K562 (cell line): ENCODE results near the gene PPP1CC. TPM values are rescaled to one million over a fixed set of nuclear protein-coding genes. Genes with fewer than 3 reads are reported as not detected.

Source experiments
- C11orf30 ChIP-seq: fragments of 450-650 bp; IDR thresholded peaks from 2 replicates; pipeline ENCODE4 v1.6.1; 2016; ENCODE audit warnings: low read depth, mild to moderate bottlenecking
- CHAMP1 ChIP-seq: fragments of 450-650 bp; IDR thresholded peaks from 2 replicates; pipeline ENCODE4 v1.6.1; 2016; ENCODE audit warnings: mild to moderate bottlenecking
- CTBP1 ChIP-seq: fragments of 450-650 bp; IDR thresholded peaks from 2 replicates; pipeline ENCODE4 v1.6.1; 2016; ENCODE audit warnings: borderline replicate concordance
- FOXK1 ChIP-seq: sonication (generic); formaldehyde crosslinking; IDR thresholded peaks from 2 replicates; pipeline ENCODE4 v1.8.0; 2022; ENCODE audit warnings: missing genetic modification reagents, mild to moderate bottlenecking, borderline replicate concordance
- HDAC1 ChIP-seq, 2 experiments: fragments of 450-650 bp; IDR thresholded peaks; 2 replicates each; pipeline ENCODE4 v1.6.1; 2016 to 2017; ENCODE audit warnings: inconsistent platforms in 1 of 2, mild to moderate bottlenecking in 1 of 2, moderate library complexity in 1 of 2
- JUND ChIP-seq, 2 experiments: IDR thresholded peaks; 2 replicates in 1 of 2; 3 replicates in 1 of 2; pipeline ENCODE4 v1.6.1; 2011; ENCODE audit warnings: borderline replicate concordance in 2 of 2, low read depth in 2 of 2, low read length in 2 of 2, improper control_type of control experiment in 1 of 2, missing biosample characterization in 1 of 2, missing genetic modification characterization in 1 of 2, missing genetic modification reagents in 1 of 2
- KAT7 ChIP-seq: sonication (generic); formaldehyde crosslinking; IDR thresholded peaks from 2 replicates; pipeline ENCODE4 v1.8.0; 2022; ENCODE audit warnings: missing genetic modification reagents, mild to moderate bottlenecking, borderline replicate concordance
- PHF8 ChIP-seq: fragments of 200-600 bp; sonication (generic); IDR thresholded peaks from 2 replicates; pipeline ENCODE4 v1.6.1; 2012; ENCODE audit warnings: mixed run types, mild to moderate bottlenecking, inconsistent platforms, low read length, moderate library complexity, borderline replicate concordance
- RUNX1 ChIP-seq: sonication (generic); IDR thresholded peaks from 2 replicates; pipeline ENCODE4 v1.6.1; 2016; ENCODE audit warnings: antibody characterized with exemption, low read depth
- SMARCB1 ChIP-seq: IDR thresholded peaks from 2 replicates; pipeline ENCODE4 v1.6.1; 2011; ENCODE audit warnings: improper control_type of control experiment, low read depth; ENCODE audit not compliant: insufficient read length
- TCF3 ChIP-seq: sonication (generic); formaldehyde crosslinking; IDR thresholded peaks from 2 replicates; pipeline ENCODE4 v1.4.0; 2020; ENCODE audit warnings: mild to moderate bottlenecking, missing genetic modification reagents
- TCF7 ChIP-seq: sonication (generic); IDR thresholded peaks from 2 replicates; pipeline ENCODE4 v1.6.1; 2016; ENCODE audit warnings: antibody characterized with exemption, borderline replicate concordance
- TFAP4 ChIP-seq: sonication (generic); formaldehyde crosslinking; IDR thresholded peaks from 2 replicates; pipeline ENCODE4 v1.8.0; 2022; ENCODE audit warnings: missing genetic modification reagents, mild to moderate bottlenecking, moderate library complexity, borderline replicate concordance
- TGIF2 ChIP-seq: sonication (generic); formaldehyde crosslinking; IDR thresholded peaks from 2 replicates; pipeline ENCODE4 v1.8.1; 2022; ENCODE audit warnings: mild to moderate bottlenecking, missing genetic modification reagents, moderate library complexity
- U2AF2 ChIP-seq: fragments of 200-400 bp; formaldehyde crosslinking; optimal IDR thresholded peaks from 2 replicates; pipeline ENCODE3; 2017; ENCODE audit warnings: low read depth, mild to moderate bottlenecking, low read length
- UBTF ChIP-seq, 2 experiments: IDR thresholded peaks; 2 replicates each; pipeline ENCODE4 v1.6.1; 2012; ENCODE audit warnings: improper control_type of control experiment in 2 of 2, low read depth in 2 of 2, low read length in 2 of 2, borderline replicate concordance in 1 of 2
- ZNF23 ChIP-seq: fragments of 250-450 bp; sonication (Bioruptor Pico); IDR thresholded peaks from 2 replicates; pipeline ENCODE4 v1.4.0; 2020; ENCODE audit warnings: mild to moderate bottlenecking
- ZNF395 ChIP-seq: fragments of 200-800 bp; sonication (Bioruptor generic); IDR thresholded peaks from 2 replicates; pipeline ENCODE4 v1.6.1; 2017; ENCODE audit warnings: missing genetic modification characterization, missing compliant biosample characterization
- ZNF707 ChIP-seq: fragments of 250-450 bp; sonication (Bioruptor Pico); conservative IDR thresholded peaks from 2 replicates; pipeline ENCODE4 v1.8.0; 2022; ENCODE audit warnings: inconsistent platforms, mild to moderate bottlenecking, moderate library complexity
- polyA plus RNA-seq, 8 experiments: library from polyadenylated mRNA; depleted of rRNA in 4 of 8; stranded (reverse) in 5 of 8; unstranded in 3 of 8; fragments of >200 nt; fragmentation: Nextera tagmentation in 2 of 8; fragmentation: Illumina TruSeq in 1 of 8; extraction: Ambion mirVana in 2 of 8; extraction: Trizol in 1 of 8; gene quantifications; 2 replicates each; pipeline versions ENCODE4 v1.2.1 to v1.2.3, GENCODE V29; 2011 to 2014; ENCODE audit warnings: inconsistent platforms in 1 of 8, missing spikeins in 1 of 8
- total RNA-seq, 7 experiments: library from RNA; depleted of rRNA in 6 of 7; stranded (reverse); fragments of >200 nt in 6 of 7; fragmentation: Illumina TruSeq in 2 of 7; extraction: Trizol in 2 of 7; gene quantifications; 2 replicates each; pipeline versions ENCODE4 v1.2.1 to v1.2.3, GENCODE V29; 2011 to 2021; ENCODE audit warnings: low replicate concordance in 1 of 7

The PPP1CC gene
- total and polyA plus RNA-seq, 9 of the 15 experiments (the other 6 are each of a cell fraction or from before 2014, with no cell fraction given), result 67.4 to 286 (median 195) TPM

GRCh38 chr12:110742718-110743570, at the start of gene PPP1CC (continued):
- TF ChIP-seq UBTF (IDR thresholded peaks at IDR 0.05; ENCODE audit: borderline replicate concordance in 1 of 2, low read depth in 2 of 2, low read length in 2 of 2), result peak; percentile 11 to 14; a peak in 1 of 4 replicates
- TF ChIP-seq SMARCB1, result no peak
- TF ChIP-seq TGIF2 (CRISPR knock-in tag), result no peak
- TF ChIP-seq JUND (IDR thresholded peaks at IDR 0.05; ENCODE audit: borderline replicate concordance, low read depth, low read length), result no peak; the same call in 1 of the 2 replicates
- TF ChIP-seq JUND (tag; IDR thresholded peaks at IDR 0.05; ENCODE audit: borderline replicate concordance, low read depth, low read length), result no peak; the same call in 2 of the 3 replicates
- TF ChIP-seq TCF3, result no peak
- 0 out of 2 replicates have a peak, but pooled peaks have one; percentile 67 for TF ChIP-seq ZNF395 (CRISPR knock-in tag)
- no peak for TF ChIP-seq FOXK1
- TF ChIP-seq CHAMP1, result no peak
- TF ChIP-seq ZNF707 (CRISPR knock-in tag), result no peak
- TF ChIP-seq ZNF23 (CRISPR knock-in tag), result no peak
- TF ChIP-seq TCF7, result 0 out of 2 replicates have a peak, but pooled peaks have one; percentile 30
- TF ChIP-seq TFAP4, result peak; percentile 77
- TF ChIP-seq KAT7 (CRISPR knock-in tag), result 0 out of 2 replicates have a peak, but pooled peaks have one; percentile 39
- TF ChIP-seq CTBP1, result peak; percentile 36; the same call in 1 of the 2 replicates
- TF ChIP-seq C11orf30, result no peak
- peak in 1 of 2 experiments; percentile 69; a peak in 2 of 4 replicates for TF ChIP-seq HDAC1 (IDR thresholded peaks at IDR 0.05)
- TF ChIP-seq RUNX1, result 0 out of 2 replicates have a peak, but pooled peaks have one; percentile 45
- TF ChIP-seq U2AF2, result no peak
- TF ChIP-seq PHF8, result peak; percentile 89; the same call in 1 of the 2 replicates
